ENCODE results near the gene HDAC10. TPM values are rescaled to one million over a fixed set of nuclear protein-coding genes. Genes with fewer than 3 reads are reported as not detected.

Gene HDAC10
- total and polyA plus RNA-seq, 2 experiments from 2014 or later = 23.8 to 30.2 TPM

GRCh38 chr22:50222508-50222907 is 28.6 kb downstream of the HDAC10 start:
- Histone ChIP-seq H3K4me3 (no peak overlapping the region), H3K9me2 (replicated peaks; ENCODE audit: insufficient read depth) (no peaks in the 10 kb centered on the region), H3K4me2 (no peak overlapping the region), H2AFZ (no peak overlapping the region), H3K27me3 (no peaks in the 10 kb centered on the region), H3K4me1 (ENCODE audit: insufficient read depth) (no peaks in the 10 kb centered on the region), H3K36me3 (replicated peaks; ENCODE audit: insufficient read depth, low read depth) (no peaks in the 10 kb centered on the region), H3K79me2 (no peaks in the 10 kb centered on the region), H4K20me1 (ENCODE audit: insufficient read depth, poor library complexity, severe bottlenecking) (no peaks in the 10 kb centered on the region), H3K27ac (no peak overlapping the region), H3K9me3 (ENCODE audit: low read depth) (no peaks in the 10 kb centered on the region)
- DNase-seq (ENCODE audit: low spot score) = no peak
- TF ChIP-seq CTCF (IDR thresholded peaks at IDR 0.05; ENCODE audit: poor library complexity) = no peak
- no peak for TF ChIP-seq EZH2phosphoT487 (IDR thresholded peaks at IDR 0.05; ENCODE audit: low read depth, severe bottlenecking, unreplicated experiment)
- no peak for TF ChIP-seq EZH2 (IDR thresholded peaks at IDR 0.05; ENCODE audit: borderline replicate concordance)
- 95% methylated on average over 5 of the region's 8 CpGs for WGBS (ENCODE audit: low lambda C conversion rate, missing lambda C conversion rate)

- no peaks in the 10 kb centered on the region for H4K20me1 ChIP-seq (ENCODE audit: insufficient read depth, poor library complexity, severe bottlenecking)
- no peak for TF ChIP-seq EZH2phosphoT487 (IDR thresholded peaks at IDR 0.05; ENCODE audit: low read depth, severe bottlenecking, unreplicated experiment)
- no peak for TF ChIP-seq EZH2 (IDR thresholded peaks at IDR 0.05; ENCODE audit: borderline replicate concordance)
- TF ChIP-seq CTCF (IDR thresholded peaks at IDR 0.05; ENCODE audit: poor library complexity) = no peak
- no peak overlapping the region for H3K4me2 ChIP-seq
- H3K27me3 ChIP-seq = no peaks in the 10 kb centered on the region
- no peak overlapping the region for H3K27ac ChIP-seq
- H3K4me3 ChIP-seq = no peak overlapping the region
- no peaks in the 10 kb centered on the region for H3K9me2 ChIP-seq (replicated peaks; ENCODE audit: insufficient read depth)
- H3K36me3 ChIP-seq (replicated peaks; ENCODE audit: insufficient read depth, low read depth) = no peaks in the 10 kb centered on the region
- no peaks in the 10 kb centered on the region for H3K4me1 ChIP-seq (ENCODE audit: insufficient read depth)
- H3K79me2 ChIP-seq = no peaks in the 10 kb centered on the region
- 95% methylated on average over 19 of the region's 19 CpGs for WGBS (ENCODE audit: low lambda C conversion rate, missing lambda C conversion rate)
- H2AFZ ChIP-seq = no peak overlapping the region
- no peaks in the 10 kb centered on the region for H3K9me3 ChIP-seq (ENCODE audit: low read depth)
- DNase-seq (ENCODE audit: low spot score) = no peak
Observed at GRCh38 chr22:50221410-50222300, 29.4 kb downstream of the HDAC10 start.

GRCh38 chr22:50220603-50221409 is 30.3 kb downstream of the HDAC10 start:
- no peaks in the 10 kb centered on the region for H3K9me3 ChIP-seq (ENCODE audit: low read depth)
- H3K4me3 ChIP-seq = no peak overlapping the region
- H3K9me2 ChIP-seq (replicated peaks; ENCODE audit: insufficient read depth) = no peaks in the 10 kb centered on the region
- DNase-seq (ENCODE audit: low spot score) = no peak
- no peaks in the 10 kb centered on the region for H3K79me2 ChIP-seq
- H4K20me1 ChIP-seq (ENCODE audit: insufficient read depth, poor library complexity, severe bottlenecking) = no peaks in the 10 kb centered on the region
- no peaks in the 10 kb centered on the region for H3K36me3 ChIP-seq (replicated peaks; ENCODE audit: insufficient read depth, low read depth)
- no peaks in the 10 kb centered on the region for H3K27me3 ChIP-seq
- no peaks in the 10 kb centered on the region for H3K4me1 ChIP-seq (ENCODE audit: insufficient read depth)
- WGBS (ENCODE audit: low lambda C conversion rate, missing lambda C conversion rate) = 98% methylated on average over 38 of the region's 45 CpGs
- TF ChIP-seq CTCF (IDR thresholded peaks at IDR 0.05; ENCODE audit: poor library complexity) (no peak), EZH2phosphoT487 (IDR thresholded peaks at IDR 0.05; ENCODE audit: low read depth, severe bottlenecking, unreplicated experiment) (no peak), EZH2 (IDR thresholded peaks at IDR 0.05; ENCODE audit: borderline replicate concordance) (no peak)
- no peak overlapping the region for H3K4me2 ChIP-seq
- no peak overlapping the region for H2AFZ ChIP-seq
- H3K27ac ChIP-seq = no peak overlapping the region
